ENCODE results near the gene PITX2.

- TF ChIP-seq ZNF274 (IDR thresholded peaks at IDR 0.05; ENCODE audit: low read depth, low read length), result no peak
- TF ChIP-seq YY1 (IDR thresholded peaks at IDR 0.05; ENCODE audit: insufficient read depth, insufficient read length), result no peak
Measured at GRCh38 chr4:110624904-110625494, 2.1 kb upstream of the PITX2 start.

Data from NT2/D1 (cell line).